ENCODE results near the gene STARD3NL.

DNA sequence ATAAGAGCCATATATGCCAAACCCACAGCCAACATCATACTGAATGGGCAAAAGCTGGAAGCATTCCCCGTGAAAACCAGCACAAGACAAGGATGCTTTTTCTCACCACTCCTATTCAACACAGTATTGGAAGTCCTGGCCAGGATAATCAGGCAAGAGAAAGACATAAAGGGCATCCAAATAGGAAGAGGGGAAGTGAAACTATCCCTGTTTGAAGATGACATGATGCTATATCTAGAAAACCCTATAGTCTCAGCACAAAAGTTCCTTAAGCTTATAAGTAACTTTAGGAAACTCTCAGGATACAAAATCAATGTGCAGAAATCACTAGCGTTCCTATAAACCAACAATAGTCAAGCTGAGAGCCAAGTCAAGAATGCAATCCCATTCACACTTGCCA is 23.8 kb upstream of the STARD3NL start:
- TF ChIP-seq, protein P1, sequence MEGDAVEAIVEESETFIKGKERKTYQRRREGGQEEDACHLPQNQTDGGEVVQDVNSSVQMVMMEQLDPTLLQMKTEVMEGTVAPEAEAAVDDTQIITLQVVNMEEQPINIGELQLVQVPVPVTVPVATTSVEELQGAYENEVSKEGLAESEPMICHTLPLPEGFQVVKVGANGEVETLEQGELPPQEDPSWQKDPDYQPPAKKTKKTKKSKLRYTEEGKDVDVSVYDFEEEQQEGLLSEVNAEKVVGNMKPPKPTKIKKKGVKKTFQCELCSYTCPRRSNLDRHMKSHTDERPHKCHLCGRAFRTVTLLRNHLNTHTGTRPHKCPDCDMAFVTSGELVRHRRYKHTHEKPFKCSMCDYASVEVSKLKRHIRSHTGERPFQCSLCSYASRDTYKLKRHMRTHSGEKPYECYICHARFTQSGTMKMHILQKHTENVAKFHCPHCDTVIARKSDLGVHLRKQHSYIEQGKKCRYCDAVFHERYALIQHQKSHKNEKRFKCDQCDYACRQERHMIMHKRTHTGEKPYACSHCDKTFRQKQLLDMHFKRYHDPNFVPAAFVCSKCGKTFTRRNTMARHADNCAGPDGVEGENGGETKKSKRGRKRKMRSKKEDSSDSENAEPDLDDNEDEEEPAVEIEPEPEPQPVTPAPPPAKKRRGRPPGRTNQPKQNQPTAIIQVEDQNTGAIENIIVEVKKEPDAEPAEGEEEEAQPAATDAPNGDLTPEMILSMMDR (optimal IDR thresholded peaks at IDR 0.05 in 1 of 3, IDR thresholded peaks at IDR 0.05 in 1 of 3, conservative IDR thresholded peaks at IDR 0.05 in 1 of 3; ENCODE audit: extremely low read depth in 1 of 3, insufficient read depth in 2 of 3, low read length in 3 of 3), result no peak
- TF ChIP-seq EZH2 (IDR thresholded peaks at IDR 0.05; ENCODE audit: low read length), result no peak

Data from keratinocyte (primary cell).